ENCODE measurements around the gene MRPL4. TPM values are rescaled to one million over a fixed set of nuclear protein-coding genes. Genes with fewer than 3 reads are reported as not detected.

The MRPL4 gene
- total RNA-seq, 1 experiment from 2014 or later = 112 TPM

GRCh38 chr19:10306327-10306726 lies 54.3 kb downstream of the MRPL4 start:
- POLR2A ChIA-PET = no interaction called here

DNA sequence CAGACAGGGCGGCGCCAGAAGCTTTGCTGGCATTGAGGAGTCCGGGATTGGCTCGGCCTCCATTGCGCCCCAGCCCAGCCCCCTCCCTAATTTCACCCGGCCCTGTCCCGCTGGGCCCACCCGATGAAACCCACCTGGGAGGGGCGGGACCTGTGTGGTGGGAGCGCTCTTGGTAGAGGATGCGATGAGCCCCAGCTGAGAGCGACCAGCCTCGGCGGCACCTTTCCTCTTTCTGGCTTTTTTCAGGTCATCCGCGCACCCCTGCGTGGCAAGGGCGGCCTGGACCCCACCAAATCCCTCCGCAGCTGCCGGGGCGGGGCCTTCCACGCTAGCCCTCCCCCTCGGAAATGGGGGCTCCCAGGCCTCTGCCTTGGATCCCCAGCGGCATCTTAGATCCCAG lies 57.4 kb downstream of the MRPL4 start, which contains the start of gene ZGLP1:
TSS of gene ZGLP1 (minus strand) at position 393 of the 400 bp plus-strand sequence.
- Mint-ChIP-seq H3K27me3 (ENCODE audit: low read depth) (no peaks in the 10 kb centered on the region), H3K36me3 (no peaks in the 10 kb centered on the region)
- CTCF ChIA-PET = interaction anchor here (1.7 kb wide), 1 partner anchor 50 kb away, joined by 6 read pairs; no protein-coding TSS in a partner anchor

More at GRCh38 chr19:10306327-10306726, 54.3 kb downstream of the MRPL4 start:
- H3K27me3 Mint-ChIP-seq (ENCODE audit: low read depth) = peaks cover 2% of the 10 kb centered on the region
- no peak for TF ChIP-seq EMX1 (CRISPR knock-in tag; IDR thresholded peaks at IDR 0.05)
- TF ChIP-seq, protein P1, sequence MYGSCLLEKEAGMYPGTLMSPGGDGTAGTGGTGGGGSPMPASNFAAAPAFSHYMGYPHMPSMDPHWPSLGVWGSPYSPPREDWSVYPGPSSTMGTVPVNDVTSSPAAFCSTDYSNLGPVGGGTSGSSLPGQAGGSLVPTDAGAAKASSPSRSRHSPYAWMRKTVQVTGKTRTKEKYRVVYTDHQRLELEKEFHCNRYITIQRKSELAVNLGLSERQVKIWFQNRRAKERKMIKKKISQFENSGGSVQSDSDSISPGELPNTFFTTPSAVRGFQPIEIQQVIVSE (CRISPR knock-in tag; IDR thresholded peaks at IDR 0.05; ENCODE audit: borderline replicate concordance) = no peak
- TF ChIP-seq, protein P2, sequence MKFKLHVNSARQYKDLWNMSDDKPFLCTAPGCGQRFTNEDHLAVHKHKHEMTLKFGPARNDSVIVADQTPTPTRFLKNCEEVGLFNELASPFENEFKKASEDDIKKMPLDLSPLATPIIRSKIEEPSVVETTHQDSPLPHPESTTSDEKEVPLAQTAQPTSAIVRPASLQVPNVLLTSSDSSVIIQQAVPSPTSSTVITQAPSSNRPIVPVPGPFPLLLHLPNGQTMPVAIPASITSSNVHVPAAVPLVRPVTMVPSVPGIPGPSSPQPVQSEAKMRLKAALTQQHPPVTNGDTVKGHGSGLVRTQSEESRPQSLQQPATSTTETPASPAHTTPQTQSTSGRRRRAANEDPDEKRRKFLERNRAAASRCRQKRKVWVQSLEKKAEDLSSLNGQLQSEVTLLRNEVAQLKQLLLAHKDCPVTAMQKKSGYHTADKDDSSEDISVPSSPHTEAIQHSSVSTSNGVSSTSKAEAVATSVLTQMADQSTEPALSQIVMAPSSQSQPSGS (CRISPR knock-in tag; IDR thresholded peaks at IDR 0.05; ENCODE audit: borderline replicate concordance, low read depth) = no peak
- TF ChIP-seq, protein P3, sequence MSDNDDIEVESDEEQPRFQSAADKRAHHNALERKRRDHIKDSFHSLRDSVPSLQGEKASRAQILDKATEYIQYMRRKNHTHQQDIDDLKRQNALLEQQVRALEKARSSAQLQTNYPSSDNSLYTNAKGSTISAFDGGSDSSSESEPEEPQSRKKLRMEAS (CRISPR knock-in tag; IDR thresholded peaks at IDR 0.05) = no peak
- TF ChIP-seq USF2 (CRISPR knock-in tag; IDR thresholded peaks at IDR 0.05) = no peak
- no peak for TF ChIP-seq ZNF232 (CRISPR knock-in tag; IDR thresholded peaks at IDR 0.05)
- TF ChIP-seq E2F5 (CRISPR knock-in tag; IDR thresholded peaks at IDR 0.05) = no peak
- TF ChIP-seq PRRX2 (CRISPR knock-in tag; IDR thresholded peaks at IDR 0.05) = no peak
- TF ChIP-seq SP1 (CRISPR knock-in tag; conservative IDR thresholded peaks at IDR 0.05) = no peak
- TF ChIP-seq, protein P4, sequence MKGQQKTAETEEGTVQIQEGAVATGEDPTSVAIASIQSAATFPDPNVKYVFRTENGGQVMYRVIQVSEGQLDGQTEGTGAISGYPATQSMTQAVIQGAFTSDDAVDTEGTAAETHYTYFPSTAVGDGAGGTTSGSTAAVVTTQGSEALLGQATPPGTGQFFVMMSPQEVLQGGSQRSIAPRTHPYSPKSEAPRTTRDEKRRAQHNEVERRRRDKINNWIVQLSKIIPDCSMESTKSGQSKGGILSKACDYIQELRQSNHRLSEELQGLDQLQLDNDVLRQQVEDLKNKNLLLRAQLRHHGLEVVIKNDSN (CRISPR knock-in tag; IDR thresholded peaks at IDR 0.05) = no peak
- no peak for TF ChIP-seq ELF4 (CRISPR knock-in tag; IDR thresholded peaks at IDR 0.05; ENCODE audit: low read depth)
- no peaks in the 10 kb centered on the region for H3K36me3 Mint-ChIP-seq
- H3K9me3 Mint-ChIP-seq = no peaks in the 10 kb centered on the region
- ATAC-seq (no peak), DNase-seq (ENCODE audit: low spot score) (no peak)
- no peaks in the 10 kb centered on the region for H3K4me1 Mint-ChIP-seq
- CTCF ChIA-PET = interaction anchor here (2.4 kb wide), 1 partner anchor 82 kb away, joined by 9 read pairs; no protein-coding TSS in a partner anchor
- no peak overlapping the region for H3K4me3 Mint-ChIP-seq
- no peak overlapping the region for H3K27ac Mint-ChIP-seq

More for the DNA sequence above, 57.4 kb downstream of the MRPL4 start, which contains the start of gene ZGLP1:
- peaks cover 2% of the 10 kb centered on the region for H3K4me1 Mint-ChIP-seq
- H3K9me3 Mint-ChIP-seq = no peaks in the 10 kb centered on the region
- H3K27ac Mint-ChIP-seq = no peak within 1 kb of the TSS
- TF ChIP-seq RELA (CRISPR knock-in tag; IDR thresholded peaks at IDR 0.05; ENCODE audit: borderline replicate concordance) (no peak), NR1H2 (CRISPR knock-in tag; IDR thresholded peaks at IDR 0.05) (no peak), ZBTB43 (CRISPR knock-in tag; IDR thresholded peaks at IDR 0.05) (no peak), TCF7 (CRISPR knock-in tag; IDR thresholded peaks at IDR 0.05; ENCODE audit: low read depth) (no peak)
- TF ChIP-seq, protein P5, sequence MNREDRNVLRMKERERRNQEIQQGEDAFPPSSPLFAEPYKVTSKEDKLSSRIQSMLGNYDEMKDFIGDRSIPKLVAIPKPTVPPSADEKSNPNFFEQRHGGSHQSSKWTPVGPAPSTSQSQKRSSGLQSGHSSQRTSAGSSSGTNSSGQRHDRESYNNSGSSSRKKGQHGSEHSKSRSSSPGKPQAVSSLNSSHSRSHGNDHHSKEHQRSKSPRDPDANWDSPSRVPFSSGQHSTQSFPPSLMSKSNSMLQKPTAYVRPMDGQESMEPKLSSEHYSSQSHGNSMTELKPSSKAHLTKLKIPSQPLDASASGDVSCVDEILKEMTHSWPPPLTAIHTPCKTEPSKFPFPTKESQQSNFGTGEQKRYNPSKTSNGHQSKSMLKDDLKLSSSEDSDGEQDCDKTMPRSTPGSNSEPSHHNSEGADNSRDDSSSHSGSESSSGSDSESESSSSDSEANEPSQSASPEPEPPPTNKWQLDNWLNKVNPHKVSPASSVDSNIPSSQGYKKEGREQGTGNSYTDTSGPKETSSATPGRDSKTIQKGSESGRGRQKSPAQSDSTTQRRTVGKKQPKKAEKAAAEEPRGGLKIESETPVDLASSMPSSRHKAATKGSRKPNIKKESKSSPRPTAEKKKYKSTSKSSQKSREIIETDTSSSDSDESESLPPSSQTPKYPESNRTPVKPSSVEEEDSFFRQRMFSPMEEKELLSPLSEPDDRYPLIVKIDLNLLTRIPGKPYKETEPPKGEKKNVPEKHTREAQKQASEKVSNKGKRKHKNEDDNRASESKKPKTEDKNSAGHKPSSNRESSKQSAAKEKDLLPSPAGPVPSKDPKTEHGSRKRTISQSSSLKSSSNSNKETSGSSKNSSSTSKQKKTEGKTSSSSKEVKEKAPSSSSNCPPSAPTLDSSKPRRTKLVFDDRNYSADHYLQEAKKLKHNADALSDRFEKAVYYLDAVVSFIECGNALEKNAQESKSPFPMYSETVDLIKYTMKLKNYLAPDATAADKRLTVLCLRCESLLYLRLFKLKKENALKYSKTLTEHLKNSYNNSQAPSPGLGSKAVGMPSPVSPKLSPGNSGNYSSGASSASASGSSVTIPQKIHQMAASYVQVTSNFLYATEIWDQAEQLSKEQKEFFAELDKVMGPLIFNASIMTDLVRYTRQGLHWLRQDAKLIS (CRISPR knock-in tag; IDR thresholded peaks at IDR 0.05; ENCODE audit: borderline replicate concordance) = no peak
- TF ChIP-seq, protein P6, sequence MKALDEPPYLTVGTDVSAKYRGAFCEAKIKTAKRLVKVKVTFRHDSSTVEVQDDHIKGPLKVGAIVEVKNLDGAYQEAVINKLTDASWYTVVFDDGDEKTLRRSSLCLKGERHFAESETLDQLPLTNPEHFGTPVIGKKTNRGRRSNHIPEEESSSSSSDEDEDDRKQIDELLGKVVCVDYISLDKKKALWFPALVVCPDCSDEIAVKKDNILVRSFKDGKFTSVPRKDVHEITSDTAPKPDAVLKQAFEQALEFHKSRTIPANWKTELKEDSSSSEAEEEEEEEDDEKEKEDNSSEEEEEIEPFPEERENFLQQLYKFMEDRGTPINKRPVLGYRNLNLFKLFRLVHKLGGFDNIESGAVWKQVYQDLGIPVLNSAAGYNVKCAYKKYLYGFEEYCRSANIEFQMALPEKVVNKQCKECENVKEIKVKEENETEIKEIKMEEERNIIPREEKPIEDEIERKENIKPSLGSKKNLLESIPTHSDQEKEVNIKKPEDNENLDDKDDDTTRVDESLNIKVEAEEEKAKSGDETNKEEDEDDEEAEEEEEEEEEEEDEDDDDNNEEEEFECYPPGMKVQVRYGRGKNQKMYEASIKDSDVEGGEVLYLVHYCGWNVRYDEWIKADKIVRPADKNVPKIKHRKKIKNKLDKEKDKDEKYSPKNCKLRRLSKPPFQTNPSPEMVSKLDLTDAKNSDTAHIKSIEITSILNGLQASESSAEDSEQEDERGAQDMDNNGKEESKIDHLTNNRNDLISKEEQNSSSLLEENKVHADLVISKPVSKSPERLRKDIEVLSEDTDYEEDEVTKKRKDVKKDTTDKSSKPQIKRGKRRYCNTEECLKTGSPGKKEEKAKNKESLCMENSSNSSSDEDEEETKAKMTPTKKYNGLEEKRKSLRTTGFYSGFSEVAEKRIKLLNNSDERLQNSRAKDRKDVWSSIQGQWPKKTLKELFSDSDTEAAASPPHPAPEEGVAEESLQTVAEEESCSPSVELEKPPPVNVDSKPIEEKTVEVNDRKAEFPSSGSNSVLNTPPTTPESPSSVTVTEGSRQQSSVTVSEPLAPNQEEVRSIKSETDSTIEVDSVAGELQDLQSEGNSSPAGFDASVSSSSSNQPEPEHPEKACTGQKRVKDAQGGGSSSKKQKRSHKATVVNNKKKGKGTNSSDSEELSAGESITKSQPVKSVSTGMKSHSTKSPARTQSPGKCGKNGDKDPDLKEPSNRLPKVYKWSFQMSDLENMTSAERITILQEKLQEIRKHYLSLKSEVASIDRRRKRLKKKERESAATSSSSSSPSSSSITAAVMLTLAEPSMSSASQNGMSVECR (CRISPR knock-in tag; IDR thresholded peaks at IDR 0.05; ENCODE audit: borderline replicate concordance) = no peak
- DNase-seq (ENCODE audit: low spot score) = no peak
- no peak for ATAC-seq
- H3K4me3 Mint-ChIP-seq = no peak within 1 kb of the TSS
- POLR2A ChIA-PET = interaction anchor here (1.2 kb wide), 1 partner anchor 14 kb away, joined by 4 read pairs; no protein-coding TSS in a partner anchor

All from WTC11 (cell line).